Ovary (tissue), 9 donors: ENCODE measurements around the gene LRP1B. TPM values are rescaled to one million over a fixed set of nuclear protein-coding genes. Genes with fewer than 3 reads are reported as not detected.

Experiments used
- DNase-seq, 5 donors: peaks; one replicate each; pipeline ENCODE4 v3.0.0-alpha.2; 2019 to 2020
- H3K27ac ChIP-seq, 2 donors: fragments of 200-600 bp; one replicate each; pipeline versions ENCODE4 v1.5.1 to v1.8.0; 2019 to 2022
- H3K27me3 ChIP-seq: fragments of 200-600 bp; one replicate; pipeline ENCODE4 v1.8.0; 2022
- H3K36me3 ChIP-seq: fragments of 200-600 bp; sonication (generic); one replicate; pipeline ENCODE4 v1.5.1; 2019
- H3K4me1 ChIP-seq: one replicate; pipeline ENCODE4 v1.8.1; 2013; ENCODE audit warnings: mild to moderate bottlenecking, moderate library complexity; ENCODE audit not compliant: insufficient read depth
- H3K4me3 ChIP-seq: fragments of 200-600 bp; sonication (generic); one replicate; pipeline ENCODE4 v1.5.1; 2017
- H3K9me3 ChIP-seq, 2 donors: fragments of 200-600 bp in 1 of 2; sonication (generic) in 1 of 2; one replicate each; pipeline versions ENCODE4 v1.5.1 to v1.8.1; 2013 to 2019; ENCODE audit warnings: mild to moderate bottlenecking in 1 of 2, moderate library complexity in 1 of 2
- CTCF ChIP-seq, 3 donors: fragments of 450-650 bp in 2 of 3; fragments of 200-600 bp in 1 of 3; IDR thresholded peaks; one replicate each; pipeline versions ENCODE4 v1.5.1 to v1.8.0; 2016 to 2022; ENCODE audit warnings: antibody characterized with exemption in 3 of 3, mild to moderate bottlenecking in 1 of 3
- EP300 ChIP-seq: sonication (generic); formaldehyde crosslinking; IDR thresholded peaks from one replicate; pipeline ENCODE4 v1.6.1; 2017; ENCODE audit warnings: antibody characterized with exemption
- POLR2A ChIP-seq: fragments of 450-650 bp; IDR thresholded peaks from one replicate; pipeline ENCODE4 v1.6.1; 2017; ENCODE audit warnings: antibody characterized with exemption, mild to moderate bottlenecking, moderate library complexity
- WGBS, 3 donors: extraction: QIAGEN DNeasy Blood & Tissue Kit in 1 of 3; methylation state at CpG; one replicate each; pipeline versions ENCODE4 v1.1.5 to v1.1.7; 2013 to 2017; 5-methylcytosine and 5-hydroxymethylcytosine counted together
- intact Hi-C, 4 donors: fragments of 100-400 bp; cut with DNase I; formaldehyde crosslinking; loops; one replicate each; pipeline versions ENCODE4 v1.11.0 to v1.15.1; 2022 to 2023
- polyA plus RNA-seq, 2 donors: library from polyadenylated mRNA; stranded (reverse); fragments of 200-250 nt in 1 of 2; fragments of 350-450 nt in 1 of 2; fragmentation: Illumina TruSeq in 1 of 2; extraction: RNeasy Lipid Tissue Mini Kit (QIAGEN cat#74804) in 1 of 2; gene quantifications; one replicate each; pipeline ENCODE4 v1.2.3, GENCODE V29; 2013 to 2014
- total RNA-seq, 7 donors: library from RNA; depleted of rRNA in 2 of 7; stranded (reverse); fragments of >200 nt in 2 of 7; fragmentation: NEBNext Ultra II Directional in 3 of 7; extraction: Animal tissue kit (Norgen Biotek cat#: 25700) in 3 of 7; gene quantifications; one replicate each; pipeline versions ENCODE4 v1.1.0 to v1.2.4, GENCODE V29; 2016 to 2023
- donor health status: DM: no; HTN: no; CAD: no; lungs with moderate emphysema.
- donor health status: DM: no; HTN: no; CAD: no.
- donor health status: Bipolar disorder and iron deficiency.
- donor health status: DM: yes; HTN: yes; CAD: no.
- donor health status: DM: no; HTN: no; CAD: no.
- donor health status: DM: yes; HTN: yes; CAD: no.

LRP1B gene
- total and polyA plus RNA-seq, 9 donors: 0.08 to 2.6 (median 0.37) TPM

DNA sequence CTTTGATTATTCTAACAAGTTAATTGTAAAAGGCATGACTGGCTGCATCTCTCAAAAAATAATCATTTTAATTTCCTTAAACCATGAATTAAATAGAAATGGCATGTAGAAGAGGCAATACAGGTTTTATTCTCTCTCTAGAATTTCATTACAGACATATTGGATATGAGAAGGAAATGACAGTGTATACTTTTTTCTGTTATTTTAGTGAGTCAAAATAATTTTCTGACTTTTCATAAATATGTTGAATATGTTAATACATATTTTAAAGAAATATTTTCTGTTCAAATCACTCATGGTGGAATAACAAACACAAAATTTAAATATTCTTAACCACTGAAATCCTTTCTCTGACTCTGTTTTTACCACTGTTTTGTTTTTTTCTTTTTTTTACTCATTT is 510.4 kb downstream of the LRP1B start:
- intact Hi-C loops: no loop called here

DNA sequence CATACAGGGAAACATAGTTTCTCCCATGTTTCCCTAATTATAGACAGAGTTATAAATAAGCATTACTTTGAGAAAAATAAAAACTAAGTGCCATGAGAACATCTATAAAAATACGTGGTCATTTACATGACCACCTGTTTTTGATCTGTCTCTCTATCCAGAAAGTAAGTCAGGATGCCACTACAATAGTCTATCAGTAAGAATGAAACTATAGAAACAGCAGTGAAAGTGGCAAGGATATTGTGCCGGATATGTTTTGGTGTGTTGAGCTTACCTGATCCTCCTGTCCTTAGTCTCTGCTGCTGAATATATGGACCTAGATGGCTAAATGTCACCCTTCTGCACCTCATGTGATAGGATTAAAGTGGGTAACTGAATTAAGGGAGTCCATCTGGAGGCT is 512.4 kb downstream of the LRP1B start:
- intact Hi-C loops: no loop called here
- no peak overlapping the region for H3K27ac ChIP-seq
- no peak for DNase-seq
- H3K9me3 ChIP-seq: no peaks in the 10 kb centered on the region
- H3K4me1 ChIP-seq: no peaks in the 10 kb centered on the region
- H3K4me3 ChIP-seq: no peak overlapping the region
- TF ChIP-seq EP300: no peak
- TF ChIP-seq CTCF (IDR thresholded peaks at IDR 0.05): no peak
- no peak for TF ChIP-seq POLR2A
- WGBS, 3 donors: 81 to 89% (median 88%) methylated on average over 2 of the region's 2 CpGs
- H3K27me3 ChIP-seq: no peaks in the 10 kb centered on the region
- no peaks in the 10 kb centered on the region for H3K36me3 ChIP-seq

More for the DNA sequence above, 510.4 kb downstream of the LRP1B start:
- DNase-seq: no peak
- Histone ChIP-seq H3K4me1 (no peaks in the 10 kb centered on the region), H3K36me3 (no peaks in the 10 kb centered on the region), H3K27me3 (no peaks in the 10 kb centered on the region), H3K4me3 (no peak overlapping the region), H3K9me3 (no peaks in the 10 kb centered on the region), H3K27ac (no peak overlapping the region)
- TF ChIP-seq POLR2A (no peak), CTCF (IDR thresholded peaks at IDR 0.05) (no peak), EP300 (no peak)

- no peak for TF ChIP-seq POLR2A
- TF ChIP-seq CTCF (IDR thresholded peaks at IDR 0.05): no peak
- TF ChIP-seq EP300: no peak
- intact Hi-C loops: no loop called here
- no peak for DNase-seq
- H3K27ac ChIP-seq: no peak overlapping the region
- H3K4me1 ChIP-seq: no peaks in the 10 kb centered on the region
- no peak overlapping the region for H3K4me3 ChIP-seq
- no peaks in the 10 kb centered on the region for H3K9me3 ChIP-seq
- H3K27me3 ChIP-seq: no peaks in the 10 kb centered on the region
- WGBS, 3 donors: 87 to 98% (median 89%) methylated on average over 1 of the region's 1 CpG
- H3K36me3 ChIP-seq: no peaks in the 10 kb centered on the region
Measured at GRCh38 chr2:141611981-141612380, 518.8 kb downstream of the LRP1B start.

- no peaks in the 10 kb centered on the region for H3K36me3 ChIP-seq
- no peaks in the 10 kb centered on the region for H3K27me3 ChIP-seq
- DNase-seq: no peak
- H3K9me3 ChIP-seq: no peaks in the 10 kb centered on the region
- TF ChIP-seq EP300 (no peak), CTCF (IDR thresholded peaks at IDR 0.05) (no peak), POLR2A (no peak)
- no peaks in the 10 kb centered on the region for H3K4me1 ChIP-seq
- H3K4me3 ChIP-seq: no peak overlapping the region
- H3K27ac ChIP-seq: no peak overlapping the region
- intact Hi-C loops: no loop called here
- 11 to 23% (median 15%) methylated on average over 1 of the region's 1 CpG for WGBS, 3 donors
Measured at GRCh38 chr2:141611176-141611571, 519.6 kb downstream of the LRP1B start.
